CD4-positive, alpha-beta T cell treated with Interleukin-4 for 4 hours (primary cell): ENCODE data around the gene SHISAL1.
"Not testable (repeated sequence)": the region's sequence is repeated elsewhere in the genome, so short reads cannot be mapped to it uniquely, and the experiment has no call there.

Experiments used
- DNase-seq: peaks from one replicate; pipeline ENCODE4 v3.0.0-alpha.2; 2020

The SHISAL1 gene

GRCh38 chr22:44256556-44257485 is 55.9 kb downstream of the SHISAL1 start:
- no peak for DNase-seq

- DNase-seq, result no peak
Observed at GRCh38 chr22:44256085-44256484, 56.7 kb downstream of the SHISAL1 start.

DNA sequence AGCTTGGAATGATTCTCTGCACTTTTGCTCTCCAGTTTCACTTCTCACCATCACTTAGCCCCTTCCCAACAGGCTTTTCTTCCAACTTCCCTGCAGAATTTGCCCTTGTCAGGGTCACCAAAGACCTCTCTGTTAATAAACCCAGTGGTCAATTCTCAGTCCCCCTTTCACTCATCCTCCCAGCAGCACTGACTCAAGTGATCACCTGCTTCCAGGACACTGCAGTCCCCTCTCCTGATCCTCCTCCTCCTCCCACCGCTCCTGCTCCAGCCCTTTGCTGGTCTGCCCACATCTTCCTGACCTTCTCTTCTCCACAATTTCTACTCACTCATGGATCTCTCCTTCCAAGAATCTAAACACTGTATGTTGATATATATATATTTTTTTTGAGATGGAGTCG is 57.9 kb downstream of the SHISAL1 start:
- no peak for DNase-seq

- DNase-seq, result no peak
Observed at GRCh38 chr22:44249376-44250147, 63.2 kb downstream of the SHISAL1 start.

DNA sequence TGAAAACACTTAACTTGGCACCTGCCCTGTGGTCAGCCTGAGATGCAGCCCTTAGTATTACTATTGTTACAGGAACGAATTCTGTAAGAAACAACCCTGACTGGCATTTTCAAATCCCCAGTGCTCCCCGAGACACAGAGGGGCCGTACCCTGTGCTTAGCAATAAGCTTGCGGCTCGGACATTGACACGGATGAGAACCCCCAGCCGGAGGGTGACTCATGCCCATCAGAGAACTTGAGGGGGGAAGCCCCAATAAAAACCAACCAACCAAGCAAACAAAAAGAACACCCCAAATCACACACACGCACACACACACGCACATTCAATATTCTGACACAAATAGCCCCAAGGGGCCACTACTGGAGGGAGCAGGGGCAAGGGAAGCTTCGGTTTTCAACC is 63.8 kb downstream of the SHISAL1 start:
- no peak for DNase-seq

DNA sequence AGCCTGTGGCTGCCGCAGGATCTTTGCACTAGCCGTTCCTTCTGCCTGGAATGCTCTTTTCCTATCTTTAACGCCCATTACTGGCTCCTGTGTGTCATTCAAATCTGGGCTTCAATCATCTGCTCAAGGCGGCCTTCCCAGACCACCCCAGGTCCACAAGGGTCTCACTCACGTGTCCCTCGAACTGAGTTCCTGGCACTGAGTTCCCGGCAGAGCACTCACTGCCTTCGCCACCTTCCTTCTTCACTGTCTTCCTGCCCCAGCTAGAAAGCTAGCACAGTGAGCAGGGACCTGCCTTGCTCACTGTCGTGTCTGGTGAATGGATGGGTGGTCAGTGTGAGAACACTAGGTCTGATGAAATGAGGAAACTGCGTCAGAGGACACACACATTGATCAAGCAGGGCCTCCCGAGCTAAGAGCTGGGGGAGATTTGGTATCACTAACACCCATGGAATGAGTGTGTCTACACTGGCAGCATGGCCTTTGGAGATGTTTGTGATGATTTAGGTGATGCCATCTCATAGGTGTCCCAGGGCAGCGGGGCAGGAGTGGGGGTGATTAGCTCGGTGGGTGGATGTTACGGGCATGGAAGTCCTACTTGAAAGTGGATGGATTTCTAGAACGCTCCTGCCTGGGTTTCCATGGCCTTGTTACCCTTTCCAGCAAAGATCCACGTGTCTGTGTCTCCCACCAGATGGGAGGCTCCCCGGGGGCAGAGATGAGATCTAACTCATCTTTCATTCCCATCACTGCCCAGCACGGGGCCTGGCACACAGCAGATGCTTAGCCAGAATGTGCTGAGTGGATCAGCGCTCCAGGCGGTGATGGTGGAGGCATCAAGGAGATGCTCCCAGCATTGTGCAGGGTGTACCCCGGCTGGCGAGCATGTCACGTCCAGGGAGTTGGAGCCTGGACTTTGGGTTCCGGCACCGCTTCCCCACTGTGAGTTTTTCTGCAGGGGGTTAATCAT is 64.5 kb downstream of the SHISAL1 start:
- DNase-seq, result no peak

GRCh38 chr22:44247346-44247745 is 65.4 kb downstream of the SHISAL1 start:
- DNase-seq, result no peak

GRCh38 chr22:44246615-44247326 is 66.0 kb downstream of the SHISAL1 start:
- DNase-seq, result no peak

DNA sequence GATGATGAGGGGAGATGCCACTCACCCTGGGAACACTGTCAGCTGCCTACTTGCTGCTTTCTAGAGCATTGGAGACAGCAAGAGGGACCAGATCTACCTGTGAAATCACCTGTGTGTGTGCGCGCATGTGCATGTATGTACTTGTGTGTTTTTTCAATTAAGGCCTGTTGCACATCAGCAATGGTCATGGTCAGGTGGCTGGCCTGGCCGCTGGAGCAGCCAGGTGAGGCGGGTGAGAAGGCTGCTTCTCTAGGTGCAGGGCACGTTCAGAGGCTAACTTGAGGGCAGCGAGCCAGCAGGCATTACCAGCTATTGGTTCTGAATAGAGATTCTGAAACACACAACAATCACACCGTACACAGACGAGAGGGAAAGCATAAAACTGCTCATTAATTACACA is 66.9 kb downstream of the SHISAL1 start:
- no peak for DNase-seq

DNA sequence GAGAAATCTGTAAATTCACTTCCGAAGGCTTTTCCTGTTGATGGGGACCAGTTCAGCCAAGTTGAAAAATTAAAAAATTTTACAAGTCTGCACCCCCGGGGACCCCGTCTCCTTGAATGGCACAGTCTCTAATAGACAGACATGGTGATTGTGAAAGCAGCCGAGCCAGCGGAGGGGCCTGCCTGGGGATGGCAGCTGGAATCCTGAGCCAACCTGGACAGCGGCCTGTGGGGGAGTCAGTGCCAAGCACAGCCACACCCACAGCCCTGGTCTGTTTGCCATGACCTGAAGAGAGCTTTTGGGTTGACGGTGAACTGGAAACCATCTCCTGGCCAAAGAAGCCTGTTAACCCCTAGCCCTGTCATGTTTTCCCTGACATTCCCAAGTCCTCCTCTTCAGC is 67.3 kb downstream of the SHISAL1 start:
- no peak for DNase-seq

GRCh38 chr22:44244265-44244822 is 68.4 kb downstream of the SHISAL1 start:
- DNase-seq, result no peak

DNA sequence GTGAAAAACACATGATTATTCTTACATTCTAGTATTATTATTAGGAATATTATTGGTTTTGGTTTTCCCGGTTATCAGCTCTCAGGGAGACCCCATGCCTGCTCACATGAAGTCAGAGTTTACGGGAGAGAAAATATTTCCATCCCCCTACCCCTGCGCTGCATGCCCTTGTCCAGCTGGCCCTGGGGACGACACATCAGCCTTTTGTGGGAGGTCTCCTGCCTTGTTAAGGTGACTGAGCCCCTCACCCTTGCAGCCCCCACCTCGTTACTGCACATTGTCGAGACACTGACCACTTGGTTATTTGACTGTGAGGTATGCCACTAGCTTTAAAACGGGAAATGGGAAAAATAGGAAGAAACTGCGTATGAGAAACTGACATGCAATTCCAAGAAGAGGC is 69.0 kb downstream of the SHISAL1 start:
- DNase-seq, result no peak

DNA sequence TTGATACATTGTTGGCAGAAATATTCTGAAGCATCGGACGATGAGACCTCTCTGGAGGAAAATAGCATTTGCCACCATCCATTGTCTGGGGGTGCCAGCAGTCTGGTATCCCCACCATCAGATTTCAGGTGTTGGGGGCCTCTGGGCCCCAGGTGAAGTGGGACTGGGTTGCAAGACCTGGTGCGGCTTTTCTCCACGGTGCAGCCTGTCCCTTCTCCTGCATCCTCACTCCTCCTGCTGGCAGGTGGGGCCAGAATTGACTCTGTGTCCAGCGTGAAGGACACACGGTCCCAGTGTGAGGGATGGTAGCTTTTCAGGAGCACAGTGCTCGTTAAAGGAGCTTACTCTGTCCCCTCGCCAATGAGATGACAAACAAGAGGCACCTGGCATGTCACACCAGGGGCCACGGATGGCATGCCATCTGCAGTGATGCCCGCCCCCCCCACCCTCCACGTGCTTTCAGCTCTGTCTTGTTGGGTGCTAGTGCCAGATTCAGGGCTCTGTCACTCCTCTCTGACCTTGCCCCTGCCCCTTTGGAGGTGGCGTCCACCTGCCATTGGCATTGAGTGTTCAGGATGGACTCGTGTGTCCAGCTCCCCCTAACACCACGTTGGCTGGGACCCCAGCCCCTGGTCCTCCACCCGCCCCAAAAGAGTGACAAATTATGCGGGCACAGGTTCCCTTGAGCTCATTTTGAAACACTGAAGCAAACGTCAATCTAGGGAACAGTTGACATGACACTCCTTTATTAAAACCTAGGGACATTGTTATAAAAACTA is 69.6 kb downstream of the SHISAL1 start:
- DNase-seq, result no peak

DNA sequence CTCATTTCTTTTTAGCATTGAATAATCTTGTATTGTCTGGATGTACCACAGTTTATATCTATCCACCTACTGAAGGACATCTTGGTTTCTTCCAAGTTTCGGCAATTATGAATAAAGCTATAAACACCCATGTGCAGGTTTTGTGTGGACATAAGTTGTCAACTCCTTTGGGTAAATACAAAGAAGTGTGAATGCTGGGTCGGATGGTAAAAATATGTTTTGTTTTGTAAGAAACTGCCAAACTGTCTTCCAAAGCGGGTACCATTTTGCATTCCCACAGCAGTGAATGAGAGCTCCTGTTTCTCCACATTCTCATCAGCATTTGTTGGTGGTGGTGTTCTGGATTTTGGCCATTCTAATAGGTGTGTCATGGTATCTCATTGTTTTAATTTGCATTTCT is 71.6 kb downstream of the SHISAL1 start:
- not testable (repeated sequence) for DNase-seq

- DNase-seq, result no peak
Observed at GRCh38 chr22:44237290-44237689, 75.5 kb downstream of the SHISAL1 start.

GRCh38 chr22:44234372-44234771 is 78.4 kb downstream of the SHISAL1 start:
- DNase-seq, result not testable (repeated sequence)

DNA sequence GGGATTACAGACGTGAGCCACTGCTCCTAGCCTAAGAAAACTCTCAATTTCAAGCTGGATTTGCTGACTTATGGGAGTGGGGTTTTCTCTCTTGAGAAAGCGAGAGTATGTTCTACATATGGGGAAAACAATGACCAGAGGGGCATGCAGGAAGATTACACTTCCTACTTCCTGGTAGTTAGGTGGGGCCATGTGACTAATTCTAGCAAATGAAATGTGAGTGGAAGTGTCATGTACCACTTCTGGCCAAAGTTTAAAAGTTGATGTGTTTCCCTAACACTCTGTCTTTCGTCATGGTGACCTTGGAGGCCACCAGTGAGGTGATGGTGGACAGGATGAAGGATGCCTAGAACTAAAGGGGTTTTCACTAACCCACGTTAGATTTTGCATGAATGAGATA is 81.5 kb downstream of the SHISAL1 start:
- DNase-seq, result no peak

GRCh38 chr22:44229809-44230208 is 82.9 kb downstream of the SHISAL1 start:
- no peak for DNase-seq

DNA sequence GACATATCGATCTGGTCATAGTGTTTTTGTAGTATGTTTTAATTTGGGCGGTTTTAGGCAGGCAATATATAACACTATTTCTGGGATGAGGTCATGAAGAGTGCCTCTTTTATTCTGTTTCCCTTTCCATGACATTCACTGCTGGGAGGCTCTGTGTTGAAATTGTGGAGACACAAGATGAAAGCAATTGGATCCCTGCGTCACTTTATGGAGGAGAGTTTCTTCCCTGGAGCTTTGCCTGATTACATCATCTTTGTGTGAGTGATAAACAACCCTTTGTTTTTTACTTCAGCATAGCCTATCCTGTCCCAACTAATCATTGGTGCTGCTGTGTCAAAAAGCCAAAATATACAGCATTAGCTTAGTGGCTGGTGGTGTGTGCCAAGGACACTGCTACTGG is 83.4 kb downstream of the SHISAL1 start:
- no peak for DNase-seq

- DNase-seq, result no peak
Observed at GRCh38 chr22:44225812-44226211, 86.9 kb downstream of the SHISAL1 start.

DNA sequence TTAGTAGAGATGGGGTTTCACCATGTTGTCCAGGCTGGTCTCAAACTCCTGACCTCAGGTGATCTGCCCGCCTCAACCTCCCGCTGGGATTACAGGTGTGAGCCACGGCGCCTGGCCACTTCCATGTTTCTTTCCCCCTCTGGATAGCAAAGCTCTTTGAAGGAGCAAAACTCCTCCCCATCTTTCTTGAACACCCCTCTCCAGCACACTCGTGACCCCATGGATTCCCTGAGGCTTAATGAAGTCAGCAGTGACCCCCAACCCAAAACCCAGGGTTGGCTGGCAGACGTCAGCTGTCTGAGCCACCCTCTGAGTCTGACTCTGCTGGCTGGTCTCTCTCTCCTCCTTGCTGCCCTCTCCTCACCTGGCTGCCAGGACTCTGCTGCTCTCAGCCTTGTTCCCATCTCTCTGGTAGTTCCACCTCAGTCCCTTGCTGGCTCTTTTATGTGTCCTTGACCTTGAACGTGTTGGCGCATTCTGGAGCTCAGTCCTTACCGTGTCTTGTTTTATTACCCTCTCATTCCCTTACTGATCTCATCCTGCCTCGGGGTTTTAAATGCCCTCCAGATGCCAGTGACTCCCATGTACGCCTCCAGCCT is 87.6 kb downstream of the SHISAL1 start:
- no peak for DNase-seq
